Amniotic stem cell (primary cell): ENCODE data around the gene BASP1.
"Not testable (repeated sequence)": the region's sequence is repeated elsewhere in the genome, so short reads cannot be mapped to it uniquely, and the experiment has no call there.

Experiments
- DNase-seq: peaks from one replicate; lab custom pipeline; 2025; lab: John Stamatoyannopoulos, UW

The BASP1 gene

DNA sequence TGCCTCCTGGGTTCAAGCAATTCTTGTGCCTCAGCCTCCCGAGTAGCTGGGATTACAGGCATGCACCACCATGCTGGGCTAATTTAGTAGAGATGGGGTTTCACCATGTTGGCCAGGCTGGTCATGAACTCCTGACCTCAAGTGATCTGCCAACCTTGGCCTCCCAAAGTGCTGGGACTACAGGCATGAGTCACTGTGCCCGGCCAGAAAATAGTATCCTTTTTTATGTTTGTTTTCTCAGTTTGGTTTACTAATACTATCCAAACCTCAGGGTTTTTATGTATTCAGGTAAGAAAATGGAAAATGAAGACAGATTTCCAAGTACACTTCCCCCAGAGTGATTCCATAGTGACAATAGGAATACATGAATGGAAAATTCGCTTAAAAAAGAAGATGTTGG lies 101.7 kb downstream of the BASP1 start:
- not testable (repeated sequence) for DNase-seq

GRCh38 chr5:17325770-17326599 lies 108.6 kb downstream of the BASP1 start:
- DNase-seq: no peak
